Fibroblast of lung (primary cell): ENCODE results near the gene GCLC. TPM values are rescaled to one million over a fixed set of nuclear protein-coding genes. Genes with fewer than 3 reads are reported as not detected.

Experiments used
- DNase-seq, 2 donors: peaks; one replicate each; pipeline versions ENCODE4 v3.0.0 to v3.0.0-alpha.2; 2010; ENCODE audit warnings: low read depth in 2 of 2
- H2AFZ ChIP-seq: 2 replicates; pipeline ENCODE4 v1.5.1; 2012; ENCODE audit warnings: low read length, control low read depth, inconsistent platforms
- H3K27ac ChIP-seq: 2 replicates; pipeline ENCODE4 v1.5.1; 2011; ENCODE audit warnings: low read length, control low read depth; ENCODE audit not compliant: insufficient read depth
- H3K27me3 ChIP-seq: 2 replicates; pipeline ENCODE4 v1.5.1; 2011; ENCODE audit warnings: mild to moderate bottlenecking, low read length; ENCODE audit not compliant: control insufficient read depth, insufficient read depth
- H3K36me3 ChIP-seq: 2 replicates; pipeline ENCODE4 v1.5.1; 2011; ENCODE audit warnings: low read length; ENCODE audit not compliant: control insufficient read depth, insufficient read depth
- H3K4me1 ChIP-seq: 2 replicates; pipeline ENCODE4 v1.5.1; 2011; ENCODE audit warnings: low read length; ENCODE audit not compliant: control insufficient read depth, insufficient read depth; ENCODE audit errors: extremely low read depth
- H3K4me2 ChIP-seq: 2 replicates; pipeline ENCODE4 v1.5.1; 2011; ENCODE audit warnings: low read length, control low read depth; ENCODE audit not compliant: insufficient read depth; ENCODE audit errors: extremely low read depth
- H3K4me3 ChIP-seq, 4 experiments: fragments of 200-600 bp in 1 of 4; sonication (generic) in 1 of 4; replicated peaks in 1 of 4; 2 replicates each; pipeline ENCODE4 v1.5.1; 2011 to 2016; ENCODE audit warnings: low read length in 4 of 4, low read depth in 3 of 4, mild to moderate bottlenecking in 3 of 4, control low read depth in 2 of 4, inconsistent platforms in 1 of 4, mixed read lengths in 1 of 4; ENCODE audit not compliant: insufficient read depth in 1 of 4; ENCODE audit errors: control extremely low read depth in 1 of 4
- H3K79me2 ChIP-seq: 2 replicates; pipeline ENCODE4 v1.5.1; 2012; ENCODE audit warnings: mild to moderate bottlenecking, low read length, inconsistent platforms; ENCODE audit not compliant: control insufficient read depth, insufficient read depth
- H3K9ac ChIP-seq: 2 replicates; pipeline ENCODE4 v1.5.1; 2011; ENCODE audit warnings: mild to moderate bottlenecking, low read length, control low read depth; ENCODE audit not compliant: insufficient read depth
- H3K9me3 ChIP-seq: 2 replicates; pipeline ENCODE4 v1.5.1; 2012; ENCODE audit warnings: low read depth, low read length; ENCODE audit not compliant: control insufficient read depth, insufficient read depth
- H4K20me1 ChIP-seq: 2 replicates; pipeline ENCODE4 v1.5.1; 2011; ENCODE audit warnings: low read length; ENCODE audit not compliant: control insufficient read depth, insufficient read depth; ENCODE audit errors: extremely low read depth
- EZH2 ChIP-seq: IDR thresholded peaks from 2 replicates; pipeline ENCODE4 v1.5.1; 2012; ENCODE audit warnings: low read length, control low read depth, mild to moderate bottlenecking; ENCODE audit errors: missing control alignments
- polyA plus RNA-seq, 2 donors: library from polyadenylated mRNA; depleted of rRNA in 1 of 2; stranded (reverse) in 1 of 2; unstranded in 1 of 2; fragments of >200 nt; gene quantifications; 2 replicates each; pipeline ENCODE4 v1.2.1, GENCODE V29; 2011 to 2012; ENCODE audit warnings: missing spikeins in 1 of 2
- total RNA-seq: library from RNA; depleted of rRNA; stranded (reverse); fragments of >200 nt; gene quantifications from 2 replicates; pipeline ENCODE4 v1.2.1, GENCODE V29; 2014
- TF ChIP-seq, protein P1 (sequence below), 2 donors: IDR thresholded peaks in 1 of 2; conservative IDR thresholded peaks in 1 of 2; 1 replicate in 1 of 2; 2 replicates in 1 of 2; pipeline ENCODE4 v1.5.1; 2011 to 2012; ENCODE audit warnings: low read length in 2 of 2, control low read depth in 1 of 2, inconsistent platforms in 1 of 2, low read depth in 1 of 2, mild to moderate bottlenecking in 1 of 2

GCLC gene
- total and polyA plus RNA-seq, 2 donors (not counting 1 experiment from before 2014, with no cell fraction given), result 16.0 to 31.4 TPM

- Histone ChIP-seq H3K27me3 (no peaks in the 10 kb centered on the region), H3K9ac (no peak overlapping the region), H2AFZ (no peak overlapping the region), H3K36me3 (peaks cover 4% of the 10 kb centered on the region), H3K4me3 (no peak overlapping the region), H3K4me1 (no peaks in the 10 kb centered on the region), H3K27ac (no peak overlapping the region), H3K9me3 (no peaks in the 10 kb centered on the region), H3K79me2 (no peaks in the 10 kb centered on the region), H3K4me2 (no peak overlapping the region), H4K20me1 (no peaks in the 10 kb centered on the region)
- TF ChIP-seq, protein P1, sequence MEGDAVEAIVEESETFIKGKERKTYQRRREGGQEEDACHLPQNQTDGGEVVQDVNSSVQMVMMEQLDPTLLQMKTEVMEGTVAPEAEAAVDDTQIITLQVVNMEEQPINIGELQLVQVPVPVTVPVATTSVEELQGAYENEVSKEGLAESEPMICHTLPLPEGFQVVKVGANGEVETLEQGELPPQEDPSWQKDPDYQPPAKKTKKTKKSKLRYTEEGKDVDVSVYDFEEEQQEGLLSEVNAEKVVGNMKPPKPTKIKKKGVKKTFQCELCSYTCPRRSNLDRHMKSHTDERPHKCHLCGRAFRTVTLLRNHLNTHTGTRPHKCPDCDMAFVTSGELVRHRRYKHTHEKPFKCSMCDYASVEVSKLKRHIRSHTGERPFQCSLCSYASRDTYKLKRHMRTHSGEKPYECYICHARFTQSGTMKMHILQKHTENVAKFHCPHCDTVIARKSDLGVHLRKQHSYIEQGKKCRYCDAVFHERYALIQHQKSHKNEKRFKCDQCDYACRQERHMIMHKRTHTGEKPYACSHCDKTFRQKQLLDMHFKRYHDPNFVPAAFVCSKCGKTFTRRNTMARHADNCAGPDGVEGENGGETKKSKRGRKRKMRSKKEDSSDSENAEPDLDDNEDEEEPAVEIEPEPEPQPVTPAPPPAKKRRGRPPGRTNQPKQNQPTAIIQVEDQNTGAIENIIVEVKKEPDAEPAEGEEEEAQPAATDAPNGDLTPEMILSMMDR (conservative IDR thresholded peaks at IDR 0.05 in 1 of 2, IDR thresholded peaks at IDR 0.05 in 1 of 2; ENCODE audit: low read depth in 1 of 2, low read length in 2 of 2), result no peak
- no peak for TF ChIP-seq EZH2
- no peak for DNase-seq
Observed at GRCh38 chr6:53510746-53511145, 34.2 kb downstream of the GCLC start.

DNA sequence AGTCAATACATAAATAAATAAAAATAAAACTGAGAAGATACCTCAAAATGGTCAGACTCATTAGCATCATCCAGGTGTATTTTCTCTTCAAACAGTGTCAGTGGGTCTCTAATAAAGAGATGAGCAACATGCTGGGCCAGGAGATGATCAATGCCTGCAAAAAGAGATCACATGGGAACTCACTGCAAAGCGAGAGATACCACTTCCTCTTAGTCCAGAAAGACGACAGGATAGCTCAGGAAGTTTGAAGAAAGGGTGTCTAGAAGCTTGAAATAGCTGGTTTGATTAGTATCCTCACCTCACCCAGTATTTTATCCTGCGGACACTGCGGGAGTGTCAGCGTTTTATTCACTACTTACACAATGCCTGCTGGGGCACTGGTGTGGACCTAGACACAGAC is 38.0 kb downstream of the GCLC start:
- DNase-seq, result no peak

DNA sequence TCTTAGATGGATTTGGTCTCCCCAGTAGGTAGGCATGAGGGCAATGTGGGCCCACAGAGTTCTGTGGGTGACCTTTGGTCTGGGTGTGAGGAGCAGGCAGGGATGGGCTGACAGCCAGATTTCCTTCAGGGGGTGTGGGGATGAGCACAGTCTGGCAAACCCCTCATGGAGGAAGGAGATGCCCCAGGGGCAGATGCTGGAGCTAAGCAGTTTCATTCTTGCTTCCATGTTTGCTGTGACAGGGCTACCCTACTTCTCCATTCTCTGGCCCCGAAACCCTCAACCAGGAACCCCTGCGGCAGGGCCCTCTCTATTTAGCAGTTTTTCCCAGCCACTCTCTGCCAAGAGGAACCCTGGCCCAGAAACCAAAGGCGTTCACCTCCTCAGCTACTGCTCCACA is 40.4 kb downstream of the GCLC start:
- Histone ChIP-seq H3K4me3 (no peak overlapping the region), H4K20me1 (no peaks in the 10 kb centered on the region), H3K4me1 (no peaks in the 10 kb centered on the region), H3K27ac (no peak overlapping the region), H3K27me3 (no peaks in the 10 kb centered on the region), H3K9ac (no peak overlapping the region), H2AFZ (no peak overlapping the region), H3K9me3 (no peaks in the 10 kb centered on the region), H3K79me2 (no peaks in the 10 kb centered on the region), H3K36me3 (peaks cover 2% of the 10 kb centered on the region), H3K4me2 (no peak overlapping the region)
- TF ChIP-seq, protein P1 (conservative IDR thresholded peaks at IDR 0.05 in 1 of 2, IDR thresholded peaks at IDR 0.05 in 1 of 2; ENCODE audit: low read depth in 1 of 2, low read length in 2 of 2), result no peak
- no peak for TF ChIP-seq EZH2
- no peak for DNase-seq

More for the DNA sequence above, 38.0 kb downstream of the GCLC start:
- Histone ChIP-seq H3K36me3 (peaks cover 4% of the 10 kb centered on the region), H4K20me1 (no peaks in the 10 kb centered on the region), H3K4me3 (no peak overlapping the region), H3K27me3 (no peaks in the 10 kb centered on the region), H3K4me1 (no peaks in the 10 kb centered on the region), H3K9me3 (no peaks in the 10 kb centered on the region), H3K9ac (no peak overlapping the region), H2AFZ (no peak overlapping the region), H3K4me2 (no peak overlapping the region), H3K79me2 (no peaks in the 10 kb centered on the region), H3K27ac (no peak overlapping the region)
- TF ChIP-seq, protein P1 (conservative IDR thresholded peaks at IDR 0.05 in 1 of 2, IDR thresholded peaks at IDR 0.05 in 1 of 2; ENCODE audit: low read depth in 1 of 2, low read length in 2 of 2), result no peak
- no peak for TF ChIP-seq EZH2
